GM18873 (cell line): ENCODE measurements around the gene ORAI3.

ENCODE experiments used
- ATAC-seq: cut with Tn5 transposase; IDR thresholded peaks from one replicate; pipeline ENCODE4 v1.9.1; 2021; ENCODE audit warnings: mild to moderate bottlenecking, moderate library complexity, moderate number of reproducible peaks; ENCODE audit not compliant: unreplicated experiment, low FRiP score

The ORAI3 gene

DNA sequence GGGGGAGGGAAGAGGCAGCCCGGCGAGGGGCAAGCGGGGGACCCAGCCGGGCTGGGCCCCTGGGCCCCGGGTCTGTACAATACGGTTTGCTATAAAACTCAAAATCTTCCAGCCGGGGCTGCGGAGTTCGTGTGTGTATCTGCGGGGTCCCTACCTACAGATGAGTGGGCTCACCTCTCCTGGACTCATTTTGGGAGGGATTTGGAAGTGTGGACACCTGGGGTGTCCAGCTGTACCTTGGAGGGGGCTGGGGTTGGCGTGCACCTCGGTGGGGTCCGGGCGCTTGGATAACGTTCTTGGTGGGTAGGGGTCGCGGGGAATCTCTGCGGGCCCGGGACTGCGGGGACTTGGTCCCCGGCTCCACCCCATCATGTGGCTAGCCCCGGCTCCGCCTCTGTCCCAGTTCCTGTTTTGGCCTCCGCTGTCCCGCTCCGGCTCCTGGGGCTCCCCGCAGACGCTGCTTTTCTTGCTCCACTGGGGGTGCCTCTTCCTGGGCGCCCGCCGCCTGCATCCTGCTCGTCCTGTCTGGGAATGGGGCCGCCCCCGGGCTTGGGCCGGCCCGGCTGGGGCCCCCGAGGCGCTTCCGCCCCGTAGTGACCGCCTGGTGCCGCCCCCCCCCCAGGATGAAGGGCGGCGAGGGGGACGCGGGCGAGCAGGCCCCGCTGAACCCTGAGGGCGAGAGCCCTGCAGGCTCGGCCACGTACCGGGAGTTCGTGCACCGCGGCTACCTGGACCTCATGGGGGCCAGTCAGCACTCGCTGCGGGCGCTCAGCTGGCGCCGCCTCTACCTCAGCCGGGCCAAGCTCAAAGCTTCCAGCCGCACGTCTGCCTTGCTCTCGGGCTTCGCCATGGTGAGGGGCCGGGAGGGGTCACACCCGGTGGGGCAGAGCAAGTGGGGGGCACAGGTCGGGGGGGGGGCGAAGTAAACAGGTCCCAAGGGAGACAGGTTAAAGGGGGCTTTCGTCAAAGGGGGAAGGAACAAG lies at the start of gene ORAI3:
Gene ORAI3 (plus strand): TSS at position 402 of the 983 bp plus-strand sequence. CDS start 222 bp downstream, at position 624.
- peak; percentile 41 for ATAC-seq

DNA sequence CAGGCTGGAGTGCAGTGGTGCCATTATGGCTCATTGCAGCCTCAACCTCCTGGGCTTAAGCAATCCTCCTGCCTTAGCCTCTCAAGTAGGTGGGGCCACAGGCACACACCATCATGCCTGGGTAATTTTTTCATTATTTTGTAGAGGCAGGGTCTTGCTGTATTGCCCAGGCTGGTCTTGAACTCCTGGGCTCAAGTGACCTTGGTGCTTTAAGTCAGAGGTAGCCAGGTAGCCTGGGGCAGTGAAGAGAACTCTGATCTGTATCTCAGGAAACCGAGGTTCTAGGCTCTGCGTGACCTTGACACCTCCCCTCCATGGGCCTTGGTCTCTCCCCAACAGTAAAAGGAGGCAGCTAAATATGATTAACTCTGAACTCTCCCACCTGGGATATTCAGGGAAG lies 49.1 kb upstream of the ORAI3 start:
- ATAC-seq, result no peak

DNA sequence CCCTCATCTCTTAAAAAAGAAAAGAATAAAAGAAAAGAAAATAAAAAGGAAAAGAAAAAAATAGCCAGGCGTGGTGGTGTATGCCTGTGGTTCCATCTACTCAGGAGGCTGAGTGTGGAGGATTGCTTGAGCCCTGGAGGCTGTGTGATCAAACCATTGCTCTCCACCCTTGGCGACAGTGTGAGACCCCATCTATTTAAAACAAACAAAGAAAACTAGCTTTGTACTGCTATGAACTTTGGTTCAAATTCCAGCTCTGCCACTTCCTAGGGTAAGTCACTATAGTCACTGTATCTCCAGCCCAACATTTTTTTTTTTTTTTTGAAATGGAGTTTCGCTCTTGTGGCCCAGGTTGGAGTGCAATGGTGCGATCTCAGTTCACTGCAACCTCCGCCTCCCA lies 48.3 kb upstream of the ORAI3 start:
- no peak for ATAC-seq

DNA sequence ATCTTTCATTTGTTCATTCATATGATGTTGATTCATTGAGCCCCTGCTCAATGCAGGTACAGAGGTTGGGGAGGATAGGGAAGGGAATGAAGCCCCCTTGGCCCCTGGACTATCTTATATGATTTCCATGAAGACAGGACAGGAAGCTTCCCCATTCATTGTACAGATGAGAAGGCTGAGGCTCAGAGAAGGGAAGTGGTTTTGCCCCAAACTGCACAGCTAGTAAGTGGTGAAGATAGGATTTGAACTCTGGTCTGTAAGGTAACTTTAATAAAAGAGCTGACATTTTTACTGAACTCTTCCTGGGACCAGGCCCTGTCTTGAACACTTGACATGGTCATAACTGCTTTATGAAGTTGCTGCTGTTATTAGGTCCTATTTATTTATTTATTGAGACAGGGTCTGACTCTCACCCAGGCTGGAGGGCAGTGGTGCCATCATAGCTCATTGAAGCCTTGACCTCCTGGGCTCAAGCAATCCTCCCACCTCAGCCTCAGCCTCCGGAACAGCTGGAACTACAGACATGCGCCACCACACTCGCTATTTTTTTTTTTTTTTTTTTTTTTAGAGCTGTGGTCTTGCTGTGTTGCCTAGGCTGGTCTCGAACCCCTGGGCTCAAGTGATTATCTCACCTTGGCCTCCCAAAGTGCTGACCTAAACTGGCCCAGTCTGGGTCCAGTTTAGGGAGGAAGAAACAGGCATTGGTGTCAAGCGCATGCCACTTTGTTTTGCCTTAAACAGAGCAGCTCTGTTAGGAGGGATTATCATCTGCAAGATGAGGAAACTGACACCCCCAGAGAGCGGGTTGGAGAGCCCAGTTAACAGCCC lies 47.5 kb upstream of the ORAI3 start:
- ATAC-seq, result no peak

DNA sequence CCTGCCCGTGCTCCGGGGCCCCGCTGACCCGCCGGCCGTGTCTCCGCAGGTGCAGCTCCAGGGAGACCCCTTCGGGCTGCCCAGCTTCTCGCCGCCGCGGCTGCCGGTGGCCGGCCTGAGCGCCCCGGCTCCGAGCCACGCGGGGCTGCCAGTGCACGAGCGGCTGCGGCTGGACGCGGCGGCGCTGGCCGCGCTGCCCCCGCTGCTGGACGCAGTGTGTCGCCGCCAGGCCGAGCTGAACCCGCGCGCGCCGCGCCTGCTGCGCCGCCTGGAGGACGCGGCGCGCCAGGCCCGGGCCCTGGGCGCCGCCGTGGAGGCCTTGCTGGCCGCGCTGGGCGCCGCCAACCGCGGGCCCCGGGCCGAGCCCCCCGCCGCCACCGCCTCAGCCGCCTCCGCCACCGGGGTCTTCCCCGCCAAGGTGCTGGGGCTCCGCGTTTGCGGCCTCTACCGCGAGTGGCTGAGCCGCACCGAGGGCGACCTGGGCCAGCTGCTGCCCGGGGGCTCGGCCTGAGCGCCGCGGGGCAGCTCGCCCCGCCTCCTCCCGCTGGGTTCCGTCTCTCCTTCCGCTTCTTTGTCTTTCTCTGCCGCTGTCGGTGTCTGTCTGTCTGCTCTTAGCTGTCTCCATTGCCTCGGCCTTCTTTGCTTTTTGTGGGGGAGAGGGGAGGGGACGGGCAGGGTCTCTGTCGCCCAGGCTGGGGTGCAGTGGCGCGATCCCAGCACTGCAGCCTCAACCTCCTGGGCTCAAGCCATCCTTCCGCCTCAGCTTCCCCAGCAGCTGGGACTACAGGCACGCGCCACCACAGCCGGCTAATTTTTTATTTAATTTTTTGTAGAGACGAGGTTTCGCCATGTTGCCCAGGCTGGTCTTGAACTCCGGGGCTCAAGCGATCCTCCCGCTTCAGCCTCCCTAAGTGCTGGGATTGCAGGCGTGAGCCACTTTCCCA lies 46.6 kb upstream of the ORAI3 start:
- ATAC-seq, result no peak

DNA sequence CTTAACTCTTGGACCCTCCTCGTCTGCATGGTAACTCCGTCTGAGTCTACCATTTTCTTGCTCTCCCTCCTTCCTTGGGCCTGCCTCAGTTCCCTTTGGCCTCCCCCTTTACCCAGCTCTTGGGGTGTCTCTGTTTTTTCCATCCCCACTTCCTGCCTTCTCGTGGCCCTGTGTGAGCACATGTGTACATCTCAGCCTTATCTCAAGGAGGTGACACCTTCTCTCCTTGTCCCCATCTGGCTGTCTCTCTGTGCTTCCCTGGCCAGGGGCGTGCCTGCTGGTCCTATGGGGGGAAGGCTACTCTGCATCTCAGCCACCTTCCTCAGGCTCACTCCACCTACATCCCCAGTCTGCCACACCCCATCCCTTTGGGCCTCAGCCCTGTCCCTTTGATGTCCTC lies 45.9 kb upstream of the ORAI3 start:
- ATAC-seq, result no peak

DNA sequence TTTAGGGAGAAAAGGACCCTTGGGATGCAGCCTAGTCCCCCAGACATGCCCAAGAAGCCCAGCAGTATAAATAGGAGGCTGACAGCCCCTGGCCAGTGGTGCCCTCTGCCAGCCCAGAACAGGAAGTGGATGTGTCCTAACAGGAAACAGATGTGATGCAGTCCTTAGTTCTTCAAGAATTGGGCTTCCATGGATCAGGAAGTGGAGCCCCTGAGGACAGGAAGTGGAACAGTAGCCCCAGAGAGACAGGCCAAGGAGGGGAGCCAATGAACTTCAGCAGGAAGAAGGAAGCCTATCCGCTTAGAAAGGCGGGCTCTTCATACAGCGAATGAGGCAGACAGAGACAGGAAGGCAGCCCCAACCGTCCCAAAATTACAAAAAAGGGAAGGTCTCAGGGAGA lies 45.3 kb upstream of the ORAI3 start:
- no peak for ATAC-seq

DNA sequence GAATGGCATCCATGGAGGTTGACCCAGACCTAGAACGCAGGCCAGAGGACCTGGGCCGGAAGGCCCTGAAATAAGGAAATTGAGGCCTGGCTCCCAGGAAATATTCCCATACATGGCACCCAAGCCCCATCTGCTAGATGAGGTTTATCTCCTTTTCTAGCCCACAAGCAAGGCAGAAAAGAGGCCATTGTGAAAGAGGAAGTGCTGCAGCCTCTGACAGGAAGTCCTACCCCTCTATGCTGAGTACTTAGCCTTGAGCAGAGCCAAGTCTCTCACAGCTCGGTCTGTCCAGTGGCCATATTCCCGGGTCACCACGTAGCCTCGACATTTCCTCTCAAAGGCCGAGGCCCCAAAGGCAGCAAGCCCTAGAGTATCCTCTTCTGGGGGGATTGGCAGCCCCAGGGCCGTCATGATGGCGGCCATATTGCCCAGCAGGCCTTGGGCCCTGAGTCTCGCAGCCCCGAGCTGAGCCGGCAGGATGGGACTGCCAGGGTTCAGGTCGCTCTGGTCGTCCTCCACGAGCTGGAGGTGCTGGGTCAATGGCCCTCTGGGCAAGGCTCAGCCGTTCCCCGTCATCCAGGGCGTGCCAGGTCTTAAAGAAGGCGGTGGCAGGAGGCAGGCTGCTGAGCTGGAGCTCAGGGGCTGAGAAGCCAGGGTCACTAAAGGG lies 44.6 kb upstream of the ORAI3 start:
- no peak for ATAC-seq

DNA sequence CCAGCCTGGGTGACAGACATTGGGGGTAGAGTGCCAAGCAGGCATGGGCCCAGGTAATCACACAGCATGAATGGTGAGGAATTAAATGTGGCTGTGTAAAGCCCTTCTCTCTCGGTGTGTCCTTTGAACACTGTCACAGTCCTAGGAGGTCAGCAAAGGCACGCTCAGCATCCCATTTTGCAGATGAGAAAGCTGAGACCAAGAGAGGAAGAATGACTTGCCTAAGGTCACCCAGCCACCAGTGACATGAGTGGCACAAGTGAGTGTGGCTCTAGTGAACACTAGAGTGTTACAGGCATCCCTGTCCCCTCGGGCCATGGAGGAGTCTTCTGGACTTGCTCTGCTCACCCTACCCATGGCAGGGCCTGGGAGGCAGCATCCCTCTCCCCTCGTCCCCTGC lies 41.8 kb upstream of the ORAI3 start:
- no peak for ATAC-seq

DNA sequence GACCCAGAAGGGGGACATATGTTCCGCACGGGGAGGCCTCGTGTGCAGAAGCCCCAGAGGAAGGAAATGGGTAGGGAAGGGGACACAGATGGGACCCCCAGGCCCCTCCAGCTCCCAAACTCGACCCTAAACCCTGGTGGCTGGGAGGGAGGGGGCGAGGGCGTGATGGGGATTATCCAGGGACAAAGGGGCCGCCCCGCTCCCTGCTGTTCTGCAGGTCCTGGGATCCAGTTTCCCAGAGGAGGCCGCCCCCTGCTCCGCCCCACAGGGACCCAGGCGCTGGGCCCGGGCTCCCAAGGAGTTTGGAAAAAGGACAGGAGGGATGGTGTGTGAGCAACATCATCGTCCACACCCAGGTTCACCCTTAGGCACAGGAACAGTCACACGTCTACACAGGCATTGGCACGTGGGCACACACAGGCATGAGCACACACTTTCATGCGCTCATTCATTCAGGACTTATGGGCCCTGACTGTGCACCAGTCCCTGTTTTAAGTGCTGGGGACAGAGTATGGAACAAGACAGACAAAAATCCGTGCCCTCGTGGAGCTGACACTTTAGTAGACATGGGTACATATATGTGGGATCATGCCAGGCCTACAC lies 38.3 kb upstream of the ORAI3 start:
- no peak for ATAC-seq

DNA sequence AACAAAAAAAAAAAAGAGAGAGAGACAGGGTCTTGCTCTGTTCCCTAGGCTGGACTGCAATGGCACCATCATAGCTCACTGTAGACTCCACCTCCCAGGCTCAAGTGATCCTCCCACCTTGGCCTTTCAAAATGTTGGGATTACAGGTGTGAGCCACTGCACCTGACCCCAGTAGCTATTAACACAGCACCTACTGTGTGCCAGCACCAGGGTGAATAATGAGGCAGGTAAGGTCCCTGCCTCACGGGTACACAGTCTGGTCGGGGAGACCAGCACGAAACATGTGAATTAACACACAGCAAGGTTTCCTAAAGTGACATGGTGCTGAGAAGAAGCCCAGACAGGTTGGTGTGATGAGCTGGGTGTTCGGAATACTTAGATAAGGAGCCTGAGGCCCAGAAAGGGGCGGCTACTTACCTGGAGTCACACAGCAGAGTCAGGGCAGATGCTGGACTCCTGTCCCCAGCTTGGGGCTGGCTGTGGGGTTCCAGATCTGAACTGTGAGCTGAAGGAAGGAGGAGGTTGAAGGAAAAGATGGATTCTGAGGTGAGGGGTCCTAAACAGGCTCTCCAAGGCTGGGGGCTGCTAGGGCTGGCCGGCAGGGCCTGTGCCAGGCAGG lies 36.0 kb upstream of the ORAI3 start:
- ATAC-seq, result no peak

DNA sequence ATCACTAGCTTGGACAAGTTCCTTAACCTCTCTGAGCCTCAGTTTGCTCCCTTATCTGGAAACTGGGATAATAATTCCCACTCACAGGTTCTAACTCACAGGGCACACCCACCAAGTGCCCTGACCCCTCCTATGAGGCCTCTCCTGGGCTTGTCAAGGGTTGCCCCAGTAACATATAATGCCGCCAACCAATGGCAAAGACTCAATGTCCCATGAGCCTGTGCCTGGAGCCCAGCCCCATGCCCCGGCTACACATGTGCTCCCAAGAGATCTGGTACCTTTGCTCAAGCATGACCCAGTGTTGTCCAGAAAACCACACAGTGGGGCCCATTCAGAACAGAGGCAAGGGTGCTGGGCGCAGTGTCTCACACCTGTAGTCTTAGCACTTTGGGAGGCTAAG lies 34.0 kb upstream of the ORAI3 start:
- ATAC-seq, result no peak

DNA sequence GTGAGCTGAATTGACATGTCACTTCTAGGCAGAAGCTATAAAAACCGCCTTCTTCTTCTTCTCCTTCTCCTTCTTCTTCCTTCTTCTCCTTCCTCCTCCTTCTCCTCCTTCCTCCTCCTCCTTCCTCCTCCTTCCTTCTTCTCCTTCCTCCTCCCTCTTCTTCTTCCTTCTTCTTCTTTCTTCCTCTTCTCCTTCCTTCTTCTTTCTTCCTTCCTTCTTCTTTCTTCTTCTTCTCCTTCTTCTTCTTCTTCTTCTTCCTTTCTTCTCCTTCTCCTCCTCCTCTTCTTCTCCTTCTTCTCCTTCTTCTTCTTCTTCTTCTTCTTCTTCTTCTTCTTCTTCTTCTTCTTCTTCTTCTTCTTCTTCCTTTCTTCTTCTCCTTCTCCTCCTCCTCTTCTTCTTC lies 30.3 kb upstream of the ORAI3 start:
- ATAC-seq, result no peak

DNA sequence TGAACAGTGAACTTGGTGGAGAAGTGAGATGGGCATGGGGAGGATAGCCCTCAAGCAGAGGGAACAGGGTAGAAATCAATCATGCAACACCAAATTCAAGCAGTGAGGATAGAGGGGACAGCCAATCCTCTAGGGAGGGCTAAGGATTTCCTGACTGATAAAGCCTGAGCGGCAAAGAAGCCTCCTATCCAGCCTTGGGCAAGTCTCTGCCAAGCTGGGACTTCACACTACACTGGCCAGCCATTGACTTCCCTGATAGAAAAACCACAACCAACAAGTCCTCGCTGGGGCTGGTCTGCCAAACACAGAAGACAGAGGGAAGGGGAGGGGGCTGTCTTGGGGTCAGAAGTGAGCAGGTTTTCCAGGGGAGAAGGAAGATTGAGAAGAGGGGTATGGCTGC lies 28.0 kb upstream of the ORAI3 start:
- no peak for ATAC-seq

DNA sequence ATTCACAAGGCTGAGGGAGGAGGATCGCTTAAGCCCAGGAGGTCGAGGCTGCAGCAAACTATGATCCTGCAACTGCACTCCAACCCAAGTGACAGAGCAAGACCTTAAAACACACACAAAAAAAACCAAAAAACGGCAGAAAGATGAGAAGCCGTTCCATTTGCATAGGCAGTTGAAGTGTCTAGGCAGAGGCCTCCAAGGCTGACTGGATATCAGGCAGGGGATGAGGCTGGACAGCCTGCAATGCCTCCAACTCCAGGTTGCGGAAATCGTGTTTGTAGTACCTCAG lies 27.5 kb upstream of the ORAI3 start:
- no peak for ATAC-seq

DNA sequence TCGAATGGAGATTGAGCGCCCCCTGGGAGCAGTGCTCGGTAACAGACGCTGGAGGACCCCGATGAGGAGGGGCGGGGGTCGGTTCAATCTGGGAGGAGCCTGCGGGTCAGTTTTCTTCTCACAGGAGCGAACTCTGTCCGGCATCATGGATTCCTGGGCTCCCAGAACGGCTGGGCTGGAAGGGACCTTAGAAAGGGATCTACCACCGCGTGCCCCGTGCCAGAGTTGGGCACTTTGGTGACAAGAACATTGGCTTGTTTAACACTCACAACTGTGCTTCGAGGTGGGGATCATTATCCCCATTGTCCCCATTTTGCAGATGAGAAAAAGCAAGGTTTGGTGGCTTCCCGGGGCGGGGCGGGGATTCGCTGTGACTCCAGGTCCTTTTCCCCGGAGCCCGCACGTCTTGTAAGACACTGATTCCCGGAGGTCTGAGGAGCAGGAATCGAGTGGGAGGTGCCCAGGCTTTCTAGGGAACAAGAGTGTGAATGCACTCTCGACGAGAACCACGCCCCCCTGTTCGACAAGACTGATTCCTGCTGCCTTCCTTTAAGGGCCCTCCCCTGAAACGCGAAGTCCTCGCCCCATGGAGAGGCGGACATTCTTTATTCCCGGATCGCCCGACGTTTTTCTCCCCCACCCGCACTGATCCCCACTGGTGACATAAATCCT lies 27.0 kb upstream of the ORAI3 start:
- no peak for ATAC-seq

DNA sequence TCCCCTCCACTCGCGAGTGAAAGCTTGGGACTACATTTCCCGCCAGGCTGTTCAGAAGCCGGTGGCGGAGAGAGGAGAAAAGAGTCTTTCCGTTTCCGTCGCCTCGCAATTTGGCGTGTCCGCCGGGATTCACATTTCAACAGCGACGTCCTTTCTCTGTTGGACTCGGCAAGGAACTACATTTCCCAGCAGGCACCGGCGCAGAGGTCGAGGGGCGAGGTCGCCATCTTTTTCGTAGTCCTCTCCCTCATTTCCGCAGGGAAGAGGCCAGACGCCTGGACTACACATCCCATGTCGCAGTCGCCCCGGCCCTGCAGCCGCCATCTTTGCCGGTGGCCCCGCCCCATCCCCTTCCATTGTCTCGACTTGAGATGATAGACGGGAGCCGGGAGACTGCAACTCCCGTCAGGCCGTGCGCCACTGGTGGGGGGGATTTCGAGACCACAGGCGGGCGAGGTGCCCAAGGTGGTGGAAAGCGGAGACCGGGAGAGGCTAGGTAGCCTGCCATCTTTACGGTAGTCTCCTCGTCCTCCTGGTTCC lies 26.4 kb upstream of the ORAI3 start:
- ATAC-seq, result peak; percentile 67

DNA sequence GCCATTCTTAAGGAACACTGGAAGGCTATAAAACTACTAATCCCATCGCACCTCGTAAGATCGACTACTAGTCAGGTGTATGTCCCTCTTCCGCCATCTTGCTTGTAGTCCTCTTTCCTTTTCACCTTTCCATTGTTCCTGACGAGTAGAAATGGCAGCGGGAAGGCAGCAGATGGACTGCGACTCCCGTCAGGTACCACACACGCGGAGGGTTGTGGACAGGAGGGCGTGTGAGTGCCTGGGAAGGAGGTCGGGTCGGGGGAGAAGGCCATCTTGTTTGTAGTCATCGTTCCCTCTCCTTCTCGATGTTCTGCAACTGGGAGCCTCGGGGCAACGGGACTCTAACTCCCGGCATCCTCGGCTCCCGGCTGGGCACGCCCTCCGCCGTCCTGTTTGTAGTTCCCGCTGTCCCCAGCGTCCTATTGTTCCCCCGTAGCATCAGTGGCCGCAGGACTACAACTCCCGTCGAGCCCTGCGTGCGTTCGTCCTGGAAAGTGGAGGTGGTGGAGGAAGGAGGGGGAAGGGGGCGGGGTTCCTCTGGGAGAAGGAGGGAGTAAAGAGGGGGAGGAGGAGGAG lies 25.8 kb upstream of the ORAI3 start:
- ATAC-seq, result peak; percentile 55
